Right cardiac atrium (tissue), 5 donors: ENCODE measurements around the gene TDP2. TPM values are rescaled to one million over a fixed set of nuclear protein-coding genes. Genes with fewer than 3 reads are reported as not detected.
"Not testable (repeated sequence)": the region's sequence is repeated elsewhere in the genome, so short reads cannot be mapped to it uniquely, and the experiment has no call there.

Experiments
- ATAC-seq, 2 donors: fragments of 200-7000 bp; cut with Tn5 transposase; one replicate each; pipeline versions ENCODE4 v1.8.0 to v1.9.1; 2020; ENCODE audit warnings: moderate library complexity in 2 of 2, mild to moderate bottlenecking in 1 of 2
- DNase-seq, 3 donors: peaks; one replicate each; pipeline ENCODE4 v3.0.0-alpha.2; 2020
- H3K27ac ChIP-seq: one replicate; pipeline ENCODE4 v1.5.1; 2013; ENCODE audit warnings: mild to moderate bottlenecking, low read length, control low read depth, moderate library complexity
- H3K27me3 ChIP-seq: one replicate; pipeline ENCODE4 v1.6.1; 2013; ENCODE audit not compliant: control insufficient read depth, insufficient read depth
- H3K4me1 ChIP-seq: one replicate; pipeline ENCODE4 v1.6.1; 2013; ENCODE audit warnings: low read length; ENCODE audit not compliant: control insufficient read depth, insufficient read depth
- H3K4me3 ChIP-seq: one replicate; pipeline ENCODE4 v1.5.1; 2013; ENCODE audit warnings: low read length, control low read depth
- H3K9me3 ChIP-seq: one replicate; pipeline ENCODE4 v1.6.1; 2013; ENCODE audit warnings: low read length; ENCODE audit not compliant: control insufficient read depth
- WGBS: extraction: QIAGEN DNeasy Blood & Tissue Kit; methylation state at CpG from one replicate; pipeline ENCODE4 v1.1.7; 2013; 5-methylcytosine and 5-hydroxymethylcytosine counted together
- intact Hi-C, 4 donors: fragments of 100-400 bp; cut with DNase I; formaldehyde crosslinking; loops; one replicate each; pipeline versions ENCODE4 v1.11.0 to v1.14.0; 2022 to 2023
- polyA plus RNA-seq: library from polyadenylated mRNA; stranded (reverse); fragments of 200-250 nt; gene quantifications from one replicate; pipeline ENCODE4 v1.2.3, GENCODE V29; 2013
- total RNA-seq, 4 donors: library from RNA; stranded (reverse); fragmentation: NEBNext Ultra II Directional; extraction: Animal tissue kit (Norgen Biotek cat#: 25700); gene quantifications; one replicate each; pipeline ENCODE4 v1.2.1, GENCODE V29; 2021
- donor health status: healthy with polysubstance abuse.
- donor health status: DM: no; HTN: yes; CAD: no.
- donor health status: DM: no; HTN: no; CAD: no.
- donor health status: DM: no; HTN: yes; CAD: no; lungs with severe emphysema.
- donor health status: DM: yes; HTN: yes; CAD: no.

The TDP2 gene
- total and polyA plus RNA-seq, 5 donors, result 30.2 to 45.4 (median 43.4) TPM

DNA sequence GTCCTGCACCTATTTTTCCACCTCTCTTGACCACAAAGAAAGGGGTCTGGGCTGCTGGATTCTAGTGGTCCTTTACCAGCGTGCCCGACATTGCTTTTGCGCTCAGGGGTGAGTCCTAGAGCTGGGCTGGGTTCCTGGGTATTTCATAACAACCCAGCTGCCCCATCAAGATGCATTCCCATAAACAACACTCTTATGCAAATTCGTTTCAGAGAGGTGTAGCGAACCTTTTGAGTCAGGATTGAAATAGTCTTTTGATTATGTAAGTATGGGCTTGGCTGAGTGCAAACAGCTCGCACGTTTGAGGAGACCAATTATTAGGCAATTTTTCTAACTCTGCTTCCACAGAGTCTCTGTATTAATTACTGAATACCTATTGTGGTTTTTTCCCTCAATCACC is 13.9 kb upstream of the TDP2 start:
- intact Hi-C loops, result no loop called here
- H3K27me3 ChIP-seq, result no peaks in the 10 kb centered on the region
- no peak overlapping the region for H3K27ac ChIP-seq
- H3K4me3 ChIP-seq, result no peak overlapping the region
- no peaks in the 10 kb centered on the region for H3K4me1 ChIP-seq
- 87% methylated on average over 7 of the region's 7 CpGs for WGBS
- DNase-seq (no peak), ATAC-seq (no peak)
- H3K9me3 ChIP-seq, result no peaks in the 10 kb centered on the region

DNA sequence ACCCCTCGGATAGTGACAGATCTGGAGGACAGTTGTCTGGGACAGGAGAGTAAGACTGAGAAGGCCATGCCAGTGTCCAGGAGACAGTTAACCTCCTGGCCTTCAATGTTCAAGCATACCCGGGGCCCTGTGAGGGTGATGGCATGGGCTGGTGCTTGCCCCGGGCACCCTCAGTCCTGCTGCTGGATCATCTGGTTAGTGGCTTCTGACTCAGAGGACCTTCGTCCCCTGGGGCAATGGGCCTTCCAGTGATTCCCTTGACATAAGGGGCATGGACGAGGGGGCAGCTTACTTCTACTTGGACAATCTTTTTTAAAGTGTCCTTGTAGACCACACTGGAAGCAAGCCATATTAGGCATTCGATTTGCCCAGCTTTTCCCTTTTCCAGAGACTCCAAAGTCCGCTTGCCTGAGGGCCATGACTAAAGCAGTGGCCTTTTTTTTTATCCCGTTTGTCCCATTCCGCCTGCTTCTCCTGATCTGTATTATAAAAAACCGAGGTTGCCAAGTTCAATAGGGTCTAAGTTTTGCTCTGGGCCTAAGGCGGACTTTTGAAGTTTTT is 12.2 kb upstream of the TDP2 start:
- H3K4me3 ChIP-seq, H3K27ac ChIP-seq, DNase-seq, H3K27me3 ChIP-seq, intact Hi-C loops, H3K4me1 ChIP-seq, H3K9me3 ChIP-seq, ATAC-seq: not testable (repeated sequence)
- 92% methylated on average over 11 of the region's 11 CpGs for WGBS

DNA sequence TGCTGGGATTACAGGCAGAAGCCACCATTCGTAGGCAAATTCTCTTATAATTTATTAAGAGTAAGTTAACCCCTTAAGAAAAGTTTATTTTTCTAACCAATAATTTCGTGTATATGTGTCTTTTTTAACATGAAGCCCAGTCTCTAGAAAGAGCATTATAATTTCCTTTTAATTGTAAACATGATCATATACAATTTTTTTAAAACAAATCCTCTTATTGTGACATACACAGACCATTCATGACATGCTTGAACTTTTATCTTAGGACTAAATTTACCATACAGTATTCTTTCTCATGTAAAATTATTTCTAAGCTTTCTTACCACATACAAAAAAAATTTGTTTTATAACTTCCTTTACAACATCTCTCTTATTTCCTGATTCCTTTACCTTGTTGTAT is 6.9 kb upstream of the TDP2 start:
- H3K27me3 ChIP-seq, result no peaks in the 10 kb centered on the region
- H3K4me1 ChIP-seq, result no peaks in the 10 kb centered on the region
- H3K9me3 ChIP-seq, result no peaks in the 10 kb centered on the region
- intact Hi-C loops, result no loop called here
- no peak for ATAC-seq
- 77% methylated on average over 2 of the region's 2 CpGs for WGBS
- DNase-seq, result no peak
- no peak overlapping the region for H3K27ac ChIP-seq
- no peak overlapping the region for H3K4me3 ChIP-seq

DNA sequence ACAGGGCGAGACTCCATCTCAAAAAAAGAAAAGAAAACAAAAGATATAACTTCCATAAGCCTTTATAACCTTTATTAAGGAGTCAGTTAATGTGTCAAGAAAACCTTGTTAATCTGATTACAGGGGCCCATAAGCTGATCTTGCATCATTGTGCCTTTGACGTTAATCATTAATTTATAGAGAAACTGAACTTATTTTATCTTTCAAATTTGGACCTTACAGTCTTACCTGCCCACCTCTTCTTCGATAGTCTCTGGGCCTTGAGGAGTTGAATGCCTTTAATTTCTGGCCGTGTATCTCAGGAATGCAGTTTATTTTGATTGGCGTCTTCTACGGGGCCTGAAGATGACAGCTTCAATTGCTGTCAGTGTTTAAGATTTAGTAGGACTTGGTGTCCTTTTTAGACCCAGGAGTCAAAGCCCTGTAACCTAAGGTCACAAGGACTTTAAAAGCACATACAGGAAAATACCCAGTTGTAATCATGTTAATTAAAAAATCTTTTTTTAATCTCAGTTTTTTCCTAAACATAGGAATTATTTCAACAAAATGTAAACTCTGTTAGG is 6.0 kb upstream of the TDP2 start:
- intact Hi-C loops, result no loop called here
- ATAC-seq, result no peak
- Histone ChIP-seq H3K4me1 (peaks cover 2% of the 10 kb centered on the region), H3K9me3 (no peaks in the 10 kb centered on the region), H3K27me3 (no peaks in the 10 kb centered on the region), H3K27ac (no peak overlapping the region), H3K4me3 (no peak overlapping the region)
- no peak for DNase-seq
- WGBS, result 89% methylated on average over 6 of the region's 6 CpGs

DNA sequence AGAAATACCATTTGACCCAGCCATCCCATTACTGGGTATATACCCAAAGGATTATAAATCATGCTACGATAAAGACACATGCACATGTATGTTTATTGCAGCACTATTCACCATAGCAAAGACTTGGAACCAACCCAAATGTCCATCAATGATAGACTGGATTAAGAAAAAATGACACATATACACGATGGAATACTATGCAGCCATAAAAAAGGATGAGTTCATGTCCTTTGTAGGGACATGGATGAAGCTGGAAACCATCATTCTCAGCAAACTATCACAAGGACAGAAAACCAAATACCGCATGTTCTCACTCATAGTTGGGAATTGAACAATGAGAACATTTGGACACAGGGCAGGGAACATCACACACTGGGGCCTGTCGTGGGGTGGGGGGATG is 4.4 kb upstream of the TDP2 start:
- ATAC-seq, DNase-seq, H3K4me3 ChIP-seq, H3K27ac ChIP-seq, H3K27me3 ChIP-seq, H3K4me1 ChIP-seq, intact Hi-C loops, H3K9me3 ChIP-seq: not testable (repeated sequence)
- 95% methylated on average over 4 of the region's 4 CpGs for WGBS

DNA sequence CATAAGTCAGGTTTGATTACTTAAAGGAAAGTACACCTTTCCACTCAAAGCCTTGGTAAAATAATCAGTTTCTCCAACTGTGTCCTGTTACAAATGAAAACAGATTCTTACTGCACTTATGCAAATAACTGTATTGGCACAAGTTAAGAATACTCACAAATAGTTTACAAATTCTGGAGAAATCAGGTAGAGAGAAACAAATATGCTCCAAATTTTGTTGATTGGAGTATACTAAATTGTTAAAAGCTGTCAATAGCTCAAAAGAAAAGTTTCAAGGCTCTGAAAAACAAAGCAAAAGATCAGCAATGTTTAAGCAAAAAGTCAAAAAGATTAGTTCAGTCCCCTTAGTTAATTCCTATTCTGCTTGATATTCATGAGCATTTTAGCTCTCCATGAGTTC is 3.8 kb upstream of the TDP2 start:
- H3K4me3 ChIP-seq, H3K9me3 ChIP-seq, H3K27me3 ChIP-seq, DNase-seq, H3K4me1 ChIP-seq, ATAC-seq, intact Hi-C loops, H3K27ac ChIP-seq: not testable (repeated sequence)

DNA sequence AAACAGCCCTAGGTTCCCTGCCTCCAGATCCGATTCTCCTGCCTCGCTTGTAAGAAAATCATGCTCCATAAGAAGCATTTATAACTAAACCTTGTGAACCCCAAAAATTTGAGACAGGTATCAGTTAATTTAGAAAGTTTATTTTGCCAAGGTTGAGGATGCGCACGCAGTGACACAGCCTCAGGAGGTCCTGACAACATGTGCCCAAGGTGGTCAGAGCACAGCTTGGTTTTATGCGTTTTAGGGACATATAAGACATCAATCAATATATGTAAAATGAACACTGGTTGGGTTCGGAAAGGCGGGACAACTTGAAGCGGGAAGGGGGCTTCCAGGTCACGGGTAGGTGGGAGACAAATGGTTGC is 2.3 kb upstream of the TDP2 start:
- no peak for DNase-seq
- no peak overlapping the region for H3K4me3 ChIP-seq
- peaks cover 3% of the 10 kb centered on the region for H3K4me1 ChIP-seq
- no peaks in the 10 kb centered on the region for H3K27me3 ChIP-seq
- H3K9me3 ChIP-seq, result no peaks in the 10 kb centered on the region
- WGBS, result 98% methylated on average over 9 of the region's 9 CpGs
- H3K27ac ChIP-seq, result no peak overlapping the region
- ATAC-seq, result no peak
- intact Hi-C loops, result loop anchor here in 1 of 4 donors (10.0 kb wide), 1 partner anchor 84 kb away; no protein-coding TSS in a partner anchor

DNA sequence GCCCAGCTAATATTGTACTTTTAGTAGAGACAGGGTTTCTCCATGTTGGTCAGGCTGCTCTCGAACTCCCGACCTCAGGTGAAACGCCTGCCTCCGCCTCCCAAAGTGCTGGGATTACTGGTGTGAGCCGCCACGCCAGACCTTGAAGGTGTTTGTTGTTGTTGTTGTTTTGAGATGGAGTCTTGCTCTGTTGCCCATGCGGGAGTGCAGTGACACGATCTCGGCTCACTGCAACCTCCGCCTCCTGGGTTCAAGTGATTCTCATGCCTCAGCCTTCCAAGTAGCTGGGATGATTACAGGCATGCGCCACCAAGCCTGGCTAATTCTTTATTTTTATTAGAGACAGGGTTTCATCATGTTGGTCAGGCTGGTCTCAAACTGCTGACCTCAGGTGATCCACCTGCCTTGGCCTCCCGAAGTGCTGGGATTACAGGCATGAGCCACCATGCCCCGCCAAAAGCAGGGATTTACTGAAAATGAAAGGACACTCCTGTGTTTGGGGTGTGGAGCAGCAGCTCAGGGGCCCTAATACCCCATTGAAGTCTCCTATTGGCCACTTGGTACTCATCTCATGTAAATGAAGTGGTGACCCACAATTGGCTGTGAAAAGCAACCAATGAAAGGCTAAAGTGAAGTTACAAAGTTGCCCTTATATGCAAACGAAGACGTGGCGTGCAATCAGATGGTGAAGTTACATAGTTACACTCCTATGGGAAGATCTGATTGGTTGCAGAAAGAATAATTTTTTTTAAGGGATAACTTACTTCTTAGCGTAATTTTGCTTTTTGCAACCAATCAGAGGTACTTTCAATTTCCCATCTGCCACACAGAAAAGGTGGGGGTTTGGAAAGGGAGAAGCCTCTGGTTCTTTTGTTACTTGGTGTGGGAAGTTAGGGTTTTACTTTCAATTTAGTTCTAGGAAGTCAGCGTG is 1.6 kb upstream of the TDP2 start:
- H3K27me3 ChIP-seq, H3K9me3 ChIP-seq, H3K4me1 ChIP-seq, H3K27ac ChIP-seq, ATAC-seq: not testable (repeated sequence)
- 97% methylated on average over 18 of the region's 18 CpGs for WGBS
- intact Hi-C loops, result loop anchor here in 1 of 4 donors (10.0 kb wide), 1 partner anchor 84 kb away; no protein-coding TSS in a partner anchor
- H3K4me3 ChIP-seq, result peak overlapping the region; percentile 79
- peak in 1 of 3 donors; percentile 29 for DNase-seq

DNA sequence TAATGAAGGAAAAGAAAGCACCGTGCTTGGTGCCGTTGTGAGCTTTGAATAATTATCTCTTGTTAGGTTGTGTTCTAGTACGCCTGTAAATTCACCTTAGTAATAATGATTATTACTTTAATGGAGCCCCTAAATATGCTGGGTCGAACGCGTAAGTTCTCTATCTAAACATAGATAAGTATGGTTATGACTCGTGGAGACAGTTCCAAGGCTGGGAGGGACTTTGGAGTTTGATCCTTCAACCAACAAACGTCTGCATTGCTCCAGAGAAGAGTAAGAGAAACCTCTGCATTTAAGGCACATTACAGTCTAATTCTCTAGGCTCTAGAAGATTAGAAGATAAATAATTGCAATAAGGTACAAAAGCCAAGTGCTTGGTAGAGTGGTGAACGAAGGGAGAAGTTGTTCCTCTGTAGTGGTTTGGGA is 692 bp upstream of the TDP2 start:
- peaks cover 3% of the 10 kb centered on the region for H3K4me1 ChIP-seq
- H3K4me3 ChIP-seq, result peak overlapping the region; percentile 79
- DNase-seq (no peak), ATAC-seq (peak; percentile 6 to 21)
- 3% methylated on average over 9 of the region's 9 CpGs for WGBS
- no peaks in the 10 kb centered on the region for H3K27me3 ChIP-seq
- peak overlapping the region; percentile 95 for H3K27ac ChIP-seq
- H3K9me3 ChIP-seq, result no peaks in the 10 kb centered on the region
- intact Hi-C loops, result loop anchor here in 1 of 4 donors (10.0 kb wide), 1 partner anchor 83 kb away; no protein-coding TSS in a partner anchor

DNA sequence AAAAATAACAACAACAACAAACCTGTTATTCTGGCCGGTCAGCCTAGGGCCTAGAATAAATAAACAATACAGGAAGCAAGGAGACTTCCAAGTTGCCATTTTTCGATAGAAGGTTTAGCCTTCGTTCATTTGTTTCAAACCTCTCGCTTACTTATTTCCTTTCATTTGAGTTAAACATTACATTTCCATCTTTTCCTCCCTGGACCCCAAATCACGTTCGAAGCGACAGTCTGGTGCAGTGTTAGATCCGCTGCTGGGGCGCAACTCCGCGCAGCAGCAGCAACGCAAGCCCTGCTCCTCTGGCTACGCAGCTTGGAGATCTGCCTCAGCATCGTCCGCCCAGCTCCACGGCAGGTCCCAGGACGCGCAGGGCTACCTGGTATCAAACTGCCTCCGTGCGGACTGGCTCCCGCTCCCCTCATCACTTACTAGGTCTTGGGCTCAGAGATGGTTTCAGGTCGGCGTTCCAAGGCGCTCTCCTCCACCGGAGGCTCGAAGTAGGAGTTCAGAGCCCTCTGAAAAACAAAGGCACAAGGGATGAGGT is 530 bp downstream of the TDP2 start:
- intact Hi-C loops, result loop anchor here in 1 of 4 donors (10.0 kb wide), 1 partner anchor 81 kb away; no protein-coding TSS in a partner anchor
- Histone ChIP-seq H3K4me1 (peaks cover 6% of the 10 kb centered on the region), H3K27ac (peak overlapping the region; percentile 89), H3K27me3 (no peaks in the 10 kb centered on the region), H3K9me3 (no peaks in the 10 kb centered on the region), H3K4me3 (peak overlapping the region; percentile 79)
- WGBS, result under 1% methylated on average over 26 of the region's 26 CpGs
- peak; percentile 34 to 49 for ATAC-seq
- peak; percentile 41 to 70 (median 69) for DNase-seq
